ENCODE results near the gene PIK3AP1.

PIK3AP1 gene

GRCh38 chr10:96720422-96721206 lies at the start of gene PIK3AP1:
Gene PIK3AP1 (minus strand): TSS chr10:96720514. CDS start chr10:96720394, 120 bp downstream.
- peak; percentile 68 for DNase-seq
- TF ChIP-seq CTCF (IDR thresholded peaks at IDR 0.05): no peak
- H3K27me3 Mint-ChIP-seq (ENCODE audit: low read depth, poor library complexity): peaks cover 18% of the 10 kb centered on the region
- H3K36me3 Mint-ChIP-seq (ENCODE audit: low read depth): no peaks in the 10 kb centered on the region
- peak within 1 kb of the TSS; percentile 95 for H3K4me3 Mint-ChIP-seq
- no peak within 1 kb of the TSS for H3K27ac Mint-ChIP-seq
- peaks cover 26% of the 10 kb centered on the region for H3K4me1 Mint-ChIP-seq
- peaks cover 5% of the 10 kb centered on the region for H3K9me3 Mint-ChIP-seq

- H3K36me3 Mint-ChIP-seq (ENCODE audit: low read depth): peaks cover 8% of the 10 kb centered on the region
- DNase-seq: no peak
- no peak for TF ChIP-seq CTCF (IDR thresholded peaks at IDR 0.05)
- peaks cover 31% of the 10 kb centered on the region for H3K9me3 Mint-ChIP-seq
- H3K27ac Mint-ChIP-seq: no peak overlapping the region
- H3K4me1 Mint-ChIP-seq: no peaks in the 10 kb centered on the region
- H3K4me3 Mint-ChIP-seq: no peak overlapping the region
- no peaks in the 10 kb centered on the region for H3K27me3 Mint-ChIP-seq (ENCODE audit: low read depth, poor library complexity)
These were observed 47.8 kb upstream of the PIK3AP1 start for GRCh38 chr10:96768136-96768535.

GRCh38 chr10:96767611-96768010 lies 47.3 kb upstream of the PIK3AP1 start:
- H3K27ac Mint-ChIP-seq: no peak overlapping the region
- no peak for DNase-seq
- H3K4me1 Mint-ChIP-seq: no peaks in the 10 kb centered on the region
- TF ChIP-seq CTCF (IDR thresholded peaks at IDR 0.05): no peak
- H3K36me3 Mint-ChIP-seq (ENCODE audit: low read depth): peaks cover 7% of the 10 kb centered on the region
- H3K27me3 Mint-ChIP-seq (ENCODE audit: low read depth, poor library complexity): no peaks in the 10 kb centered on the region
- H3K9me3 Mint-ChIP-seq: peaks cover 28% of the 10 kb centered on the region
- H3K4me3 Mint-ChIP-seq: no peak overlapping the region

- Mint-ChIP-seq H3K9me3 (peaks cover 14% of the 10 kb centered on the region), H3K4me3 (no peak overlapping the region), H3K27ac (peak overlapping the region; percentile 48), H3K36me3 (ENCODE audit: low read depth) (no peaks in the 10 kb centered on the region), H3K27me3 (ENCODE audit: low read depth, poor library complexity) (no peaks in the 10 kb centered on the region), H3K4me1 (no peaks in the 10 kb centered on the region)
- peak; percentile 69 for DNase-seq
- TF ChIP-seq CTCF (IDR thresholded peaks at IDR 0.05): peak; percentile 67
These were observed 45.3 kb upstream of the PIK3AP1 start for GRCh38 chr10:96765406-96766240.

- no peak overlapping the region for H3K4me3 Mint-ChIP-seq
- no peak for DNase-seq
- no peak overlapping the region for H3K27ac Mint-ChIP-seq
- peaks cover 3% of the 10 kb centered on the region for H3K27me3 Mint-ChIP-seq (ENCODE audit: low read depth, poor library complexity)
- peaks cover 9% of the 10 kb centered on the region for H3K9me3 Mint-ChIP-seq
- no peaks in the 10 kb centered on the region for H3K36me3 Mint-ChIP-seq (ENCODE audit: low read depth)
- H3K4me1 Mint-ChIP-seq: no peaks in the 10 kb centered on the region
- no peak for TF ChIP-seq CTCF (IDR thresholded peaks at IDR 0.05)
These were observed 44.2 kb upstream of the PIK3AP1 start for GRCh38 chr10:96764425-96765060.

All from nephron progenitor cell (in vitro differentiated cells).